DOHH2 (cell line): ENCODE data around the gene KLHL41.

ENCODE experiments used
- EZH2phosphoT487 ChIP-seq: fragments of 200-600 bp; sonication (generic); IDR thresholded peaks from 2 replicates; pipeline ENCODE4 v1.6.1; 2017; ENCODE audit warnings: borderline replicate concordance, mild to moderate bottlenecking, antibody characterized with exemption, low read length, moderate library complexity, mixed read lengths
- TF ChIP-seq, protein P1 (sequence below): fragments of 200-600 bp; sonication (generic); IDR thresholded peaks from one replicate; pipeline ENCODE4 v1.5.1; 2014; ENCODE audit warnings: antibody characterized with exemption, mild to moderate bottlenecking, low read depth, low read length; ENCODE audit not compliant: poor library complexity, severe bottlenecking

DNA sequence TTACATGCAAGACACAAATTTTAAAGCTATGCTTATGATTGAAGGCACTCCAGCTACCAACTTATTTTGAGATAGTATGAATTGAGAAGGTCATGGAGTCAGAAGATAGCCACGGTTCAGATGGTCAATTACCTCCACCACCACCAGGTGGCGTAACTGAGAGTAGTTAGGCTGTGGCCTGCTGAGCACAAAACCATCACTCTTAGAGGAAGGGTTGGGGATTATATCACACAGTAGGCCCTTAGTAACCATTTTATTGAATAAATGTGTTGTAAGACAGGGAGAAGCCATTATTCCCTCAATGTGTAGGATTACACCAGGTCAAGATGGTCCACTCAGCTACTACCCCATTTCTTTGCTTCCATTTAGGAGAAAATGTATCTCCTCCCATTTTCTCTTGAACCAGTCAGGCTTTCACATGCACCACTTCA, 18.8 kb downstream of the KLHL41 start:
- TF ChIP-seq, protein P1, sequence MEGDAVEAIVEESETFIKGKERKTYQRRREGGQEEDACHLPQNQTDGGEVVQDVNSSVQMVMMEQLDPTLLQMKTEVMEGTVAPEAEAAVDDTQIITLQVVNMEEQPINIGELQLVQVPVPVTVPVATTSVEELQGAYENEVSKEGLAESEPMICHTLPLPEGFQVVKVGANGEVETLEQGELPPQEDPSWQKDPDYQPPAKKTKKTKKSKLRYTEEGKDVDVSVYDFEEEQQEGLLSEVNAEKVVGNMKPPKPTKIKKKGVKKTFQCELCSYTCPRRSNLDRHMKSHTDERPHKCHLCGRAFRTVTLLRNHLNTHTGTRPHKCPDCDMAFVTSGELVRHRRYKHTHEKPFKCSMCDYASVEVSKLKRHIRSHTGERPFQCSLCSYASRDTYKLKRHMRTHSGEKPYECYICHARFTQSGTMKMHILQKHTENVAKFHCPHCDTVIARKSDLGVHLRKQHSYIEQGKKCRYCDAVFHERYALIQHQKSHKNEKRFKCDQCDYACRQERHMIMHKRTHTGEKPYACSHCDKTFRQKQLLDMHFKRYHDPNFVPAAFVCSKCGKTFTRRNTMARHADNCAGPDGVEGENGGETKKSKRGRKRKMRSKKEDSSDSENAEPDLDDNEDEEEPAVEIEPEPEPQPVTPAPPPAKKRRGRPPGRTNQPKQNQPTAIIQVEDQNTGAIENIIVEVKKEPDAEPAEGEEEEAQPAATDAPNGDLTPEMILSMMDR = peak; percentile 95
- no peak for TF ChIP-seq EZH2phosphoT487
